ENCODE data around the gene MCU. TPM values are rescaled to one million over a fixed set of nuclear protein-coding genes. Genes with fewer than 3 reads are reported as not detected.

Gene MCU
- polyA plus RNA-seq, 1 of the 3 experiments (the other 2 are of a cell fraction): 20.6 TPM

- Histone ChIP-seq H3K36me3 (replicated peaks in 1 of 2; ENCODE audit: control insufficient read depth in 1 of 2, insufficient read depth in 2 of 2, low read length in 1 of 2) (peaks cover 6 to 7% of the 10 kb centered on the region in 2 experiments), H3K9ac (no peak overlapping the region), H3K27me3 (ENCODE audit: insufficient read depth) (no peaks in the 10 kb centered on the region), H3K4me3 (ENCODE audit: low read depth in 2 of 2, low read length in 1 of 2) (no peak overlapping the region), H3K9me3 (no peaks in the 10 kb centered on the region), H3F3A (replicated peaks; ENCODE audit: insufficient read depth) (peaks cover 4% of the 10 kb centered on the region), H3K4me2 (no peak overlapping the region), H3K9me2 (0 out of 2 replicates have a peak, but pooled peaks cover 3% of the 10 kb centered on the region), H3K79me2 (ENCODE audit: insufficient read depth) (0 out of 2 replicates have a peak, but pooled peaks cover 4% of the 10 kb centered on the region), H4K20me1 (ENCODE audit: insufficient read depth) (no peaks in the 10 kb centered on the region), H3K27ac (ENCODE audit: low read depth in 2 of 2, low read length in 1 of 2) (no peak overlapping the region), H2AFZ (ENCODE audit: low read depth) (no peak overlapping the region), H3K4me1 (ENCODE audit: control insufficient read depth in 1 of 2, insufficient read depth in 2 of 2, low read depth in 1 of 2, low read length in 1 of 2) (peaks cover 0 to 10% of the 10 kb centered on the region in 2 experiments; a peak in 2 of 4 replicates)
- ChIA-PET CTCF (interaction anchor here (1.3 to 7.0 kb wide), 4 partner anchors 136 to 470 kb away, joined by 3 to 90 read pairs (median 10); no protein-coding TSS in a partner anchor), POLR2A (no interaction called here)
- TF ChIP-seq JUND (IDR thresholded peaks at IDR 0.05) (no peak), NFIC (IDR thresholded peaks at IDR 0.05; ENCODE audit: borderline replicate concordance) (no peak), EP300 (IDR thresholded peaks at IDR 0.05; ENCODE audit: borderline replicate concordance in 1 of 2, low read depth in 1 of 2, low read length in 1 of 2) (no peak), TAF1 (IDR thresholded peaks at IDR 0.05; ENCODE audit: borderline replicate concordance, low read depth, low read length) (no peak), MXI1 (IDR thresholded peaks at IDR 0.05; ENCODE audit: low read depth, low read length) (no peak), RFX5 (IDR thresholded peaks at IDR 0.05; ENCODE audit: low read length) (no peak), SMC3 (IDR thresholded peaks at IDR 0.05; ENCODE audit: low read depth, low read length) (no peak), ELF1 (IDR thresholded peaks at IDR 0.05) (no peak), RAD21 (IDR thresholded peaks at IDR 0.05; ENCODE audit: low read length) (no peak)
- TF ChIP-seq, protein P1, sequence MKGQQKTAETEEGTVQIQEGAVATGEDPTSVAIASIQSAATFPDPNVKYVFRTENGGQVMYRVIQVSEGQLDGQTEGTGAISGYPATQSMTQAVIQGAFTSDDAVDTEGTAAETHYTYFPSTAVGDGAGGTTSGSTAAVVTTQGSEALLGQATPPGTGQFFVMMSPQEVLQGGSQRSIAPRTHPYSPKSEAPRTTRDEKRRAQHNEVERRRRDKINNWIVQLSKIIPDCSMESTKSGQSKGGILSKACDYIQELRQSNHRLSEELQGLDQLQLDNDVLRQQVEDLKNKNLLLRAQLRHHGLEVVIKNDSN (IDR thresholded peaks at IDR 0.05; ENCODE audit: borderline replicate concordance, low read depth): no peak
- TF ChIP-seq, protein P2, sequence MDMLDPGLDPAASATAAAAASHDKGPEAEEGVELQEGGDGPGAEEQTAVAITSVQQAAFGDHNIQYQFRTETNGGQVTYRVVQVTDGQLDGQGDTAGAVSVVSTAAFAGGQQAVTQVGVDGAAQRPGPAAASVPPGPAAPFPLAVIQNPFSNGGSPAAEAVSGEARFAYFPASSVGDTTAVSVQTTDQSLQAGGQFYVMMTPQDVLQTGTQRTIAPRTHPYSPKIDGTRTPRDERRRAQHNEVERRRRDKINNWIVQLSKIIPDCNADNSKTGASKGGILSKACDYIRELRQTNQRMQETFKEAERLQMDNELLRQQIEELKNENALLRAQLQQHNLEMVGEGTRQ (IDR thresholded peaks at IDR 0.05; ENCODE audit: borderline replicate concordance, low read depth, low read length): no peak
- WGBS (ENCODE audit: low lambda C conversion rate): 81% methylated on average over 8 of the region's 8 CpGs
- no peak for DNase-seq
Observed at GRCh38 chr10:72831696-72832409, 139.9 kb downstream of the MCU start.

DNA sequence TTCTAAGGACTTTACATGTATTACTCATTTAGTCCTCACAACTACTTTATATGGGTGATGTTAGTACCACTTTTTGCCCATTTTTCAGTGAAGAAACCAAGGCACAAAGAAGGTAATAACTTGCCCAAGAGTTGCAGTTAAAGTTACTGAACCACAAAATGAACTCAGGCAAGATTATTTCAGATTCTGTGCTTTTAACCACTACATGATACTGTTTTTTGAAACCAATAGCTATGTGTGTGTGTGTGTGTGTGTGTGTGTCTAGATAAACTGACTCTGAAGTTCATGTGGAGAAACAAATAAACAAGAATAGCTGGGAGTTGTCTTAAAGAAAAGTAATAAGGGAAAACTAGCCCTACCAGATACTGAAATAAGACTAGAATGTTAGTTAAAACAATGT lies 140.8 kb downstream of the MCU start:
- no peak overlapping the region for H3K9ac ChIP-seq
- peaks cover 4% of the 10 kb centered on the region for H3F3A ChIP-seq (replicated peaks; ENCODE audit: insufficient read depth)
- no peaks in the 10 kb centered on the region for H3K27me3 ChIP-seq (ENCODE audit: insufficient read depth)
- CTCF ChIA-PET: interaction anchor here (0.7 to 7.0 kb wide), 9 partner anchors 9 to 471 kb away, joined by 3 to 90 read pairs (median 4); partner anchors contain the start of gene MCU
- H3K79me2 ChIP-seq (ENCODE audit: insufficient read depth): 0 out of 2 replicates have a peak, but pooled peaks cover 4% of the 10 kb centered on the region
- H3K27ac ChIP-seq (ENCODE audit: low read depth in 2 of 2, low read length in 1 of 2): no peak overlapping the region
- H3K4me1 ChIP-seq (ENCODE audit: control insufficient read depth in 1 of 2, insufficient read depth in 2 of 2, low read depth in 1 of 2, low read length in 1 of 2): peaks cover 0 to 7% of the 10 kb centered on the region in 2 experiments; a peak in 2 of 4 replicates
- H3K9me3 ChIP-seq: no peaks in the 10 kb centered on the region
- H3K4me2 ChIP-seq: no peak overlapping the region
- POLR2A ChIA-PET: no interaction called here
- peaks cover 6 to 7% of the 10 kb centered on the region in 2 experiments for H3K36me3 ChIP-seq (replicated peaks in 1 of 2; ENCODE audit: control insufficient read depth in 1 of 2, insufficient read depth in 2 of 2, low read length in 1 of 2)
- DNase-seq: no peak
- H3K4me3 ChIP-seq (ENCODE audit: low read depth in 2 of 2, low read length in 1 of 2): no peak overlapping the region
- H4K20me1 ChIP-seq (ENCODE audit: insufficient read depth): no peaks in the 10 kb centered on the region
- no peak for TF ChIP-seq JUND (IDR thresholded peaks at IDR 0.05)
- TF ChIP-seq MAX (IDR thresholded peaks at IDR 0.05; ENCODE audit: low read depth): no peak
- TF ChIP-seq ELF1 (IDR thresholded peaks at IDR 0.05): no peak
- TF ChIP-seq, protein P3, sequence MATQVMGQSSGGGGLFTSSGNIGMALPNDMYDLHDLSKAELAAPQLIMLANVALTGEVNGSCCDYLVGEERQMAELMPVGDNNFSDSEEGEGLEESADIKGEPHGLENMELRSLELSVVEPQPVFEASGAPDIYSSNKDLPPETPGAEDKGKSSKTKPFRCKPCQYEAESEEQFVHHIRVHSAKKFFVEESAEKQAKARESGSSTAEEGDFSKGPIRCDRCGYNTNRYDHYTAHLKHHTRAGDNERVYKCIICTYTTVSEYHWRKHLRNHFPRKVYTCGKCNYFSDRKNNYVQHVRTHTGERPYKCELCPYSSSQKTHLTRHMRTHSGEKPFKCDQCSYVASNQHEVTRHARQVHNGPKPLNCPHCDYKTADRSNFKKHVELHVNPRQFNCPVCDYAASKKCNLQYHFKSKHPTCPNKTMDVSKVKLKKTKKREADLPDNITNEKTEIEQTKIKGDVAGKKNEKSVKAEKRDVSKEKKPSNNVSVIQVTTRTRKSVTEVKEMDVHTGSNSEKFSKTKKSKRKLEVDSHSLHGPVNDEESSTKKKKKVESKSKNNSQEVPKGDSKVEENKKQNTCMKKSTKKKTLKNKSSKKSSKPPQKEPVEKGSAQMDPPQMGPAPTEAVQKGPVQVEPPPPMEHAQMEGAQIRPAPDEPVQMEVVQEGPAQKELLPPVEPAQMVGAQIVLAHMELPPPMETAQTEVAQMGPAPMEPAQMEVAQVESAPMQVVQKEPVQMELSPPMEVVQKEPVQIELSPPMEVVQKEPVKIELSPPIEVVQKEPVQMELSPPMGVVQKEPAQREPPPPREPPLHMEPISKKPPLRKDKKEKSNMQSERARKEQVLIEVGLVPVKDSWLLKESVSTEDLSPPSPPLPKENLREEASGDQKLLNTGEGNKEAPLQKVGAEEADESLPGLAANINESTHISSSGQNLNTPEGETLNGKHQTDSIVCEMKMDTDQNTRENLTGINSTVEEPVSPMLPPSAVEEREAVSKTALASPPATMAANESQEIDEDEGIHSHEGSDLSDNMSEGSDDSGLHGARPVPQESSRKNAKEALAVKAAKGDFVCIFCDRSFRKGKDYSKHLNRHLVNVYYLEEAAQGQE (IDR thresholded peaks at IDR 0.05; ENCODE audit: low read depth, low read length): no peak
- TF ChIP-seq, protein P4, sequence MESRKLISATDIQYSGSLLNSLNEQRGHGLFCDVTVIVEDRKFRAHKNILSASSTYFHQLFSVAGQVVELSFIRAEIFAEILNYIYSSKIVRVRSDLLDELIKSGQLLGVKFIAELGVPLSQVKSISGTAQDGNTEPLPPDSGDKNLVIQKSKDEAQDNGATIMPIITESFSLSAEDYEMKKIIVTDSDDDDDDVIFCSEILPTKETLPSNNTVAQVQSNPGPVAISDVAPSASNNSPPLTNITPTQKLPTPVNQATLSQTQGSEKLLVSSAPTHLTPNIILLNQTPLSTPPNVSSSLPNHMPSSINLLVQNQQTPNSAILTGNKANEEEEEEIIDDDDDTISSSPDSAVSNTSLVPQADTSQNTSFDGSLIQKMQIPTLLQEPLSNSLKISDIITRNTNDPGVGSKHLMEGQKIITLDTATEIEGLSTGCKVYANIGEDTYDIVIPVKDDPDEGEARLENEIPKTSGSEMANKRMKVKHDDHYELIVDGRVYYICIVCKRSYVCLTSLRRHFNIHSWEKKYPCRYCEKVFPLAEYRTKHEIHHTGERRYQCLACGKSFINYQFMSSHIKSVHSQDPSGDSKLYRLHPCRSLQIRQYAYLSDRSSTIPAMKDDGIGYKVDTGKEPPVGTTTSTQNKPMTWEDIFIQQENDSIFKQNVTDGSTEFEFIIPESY (IDR thresholded peaks at IDR 0.05; ENCODE audit: borderline replicate concordance, low read depth): no peak
- TF ChIP-seq YY1 (IDR thresholded peaks at IDR 0.05; ENCODE audit: low read depth): no peak
- no peak for TF ChIP-seq RAD21 (IDR thresholded peaks at IDR 0.05; ENCODE audit: low read length)
- TF ChIP-seq EP300 (IDR thresholded peaks at IDR 0.05; ENCODE audit: borderline replicate concordance in 1 of 2, low read depth in 1 of 2, low read length in 1 of 2): no peak
- TF ChIP-seq FOXJ3 (CRISPR knock-in tag; IDR thresholded peaks at IDR 0.05): no peak
- no peak for TF ChIP-seq FOSL2 (IDR thresholded peaks at IDR 0.05; ENCODE audit: borderline replicate concordance, low read depth)
- no peak for TF ChIP-seq GATA2 (CRISPR knock-in tag; IDR thresholded peaks at IDR 0.05)
- H2AFZ ChIP-seq (ENCODE audit: low read depth): no peak overlapping the region; the same call in 1 of the 2 replicates
- H3K9me2 ChIP-seq: 0 out of 2 replicates have a peak, but pooled peaks cover 3% of the 10 kb centered on the region

Data from SK-N-SH (cell line).